A673 (cell line): Measurements from ENCODE around the gene VWA8.

ENCODE experiments used
- CTCF ChIP-seq: fragments of 300-800, 200-600 bp; sonication (generic); conservative IDR thresholded peaks from 2 replicates; pipeline ENCODE4 v1.5.1; 2017; ENCODE audit warnings: low read depth, mild to moderate bottlenecking, antibody characterized with exemption, low read length, moderate library complexity, mixed read lengths
- EZH2 ChIP-seq: fragments of 200-600 bp; sonication (generic); IDR thresholded peaks from 2 replicates; pipeline ENCODE4 v1.6.1; 2017; ENCODE audit warnings: borderline replicate concordance, low read depth, mild to moderate bottlenecking, mixed read lengths, antibody characterized with exemption, low read length; ENCODE audit not compliant: poor library complexity, severe bottlenecking

DNA sequence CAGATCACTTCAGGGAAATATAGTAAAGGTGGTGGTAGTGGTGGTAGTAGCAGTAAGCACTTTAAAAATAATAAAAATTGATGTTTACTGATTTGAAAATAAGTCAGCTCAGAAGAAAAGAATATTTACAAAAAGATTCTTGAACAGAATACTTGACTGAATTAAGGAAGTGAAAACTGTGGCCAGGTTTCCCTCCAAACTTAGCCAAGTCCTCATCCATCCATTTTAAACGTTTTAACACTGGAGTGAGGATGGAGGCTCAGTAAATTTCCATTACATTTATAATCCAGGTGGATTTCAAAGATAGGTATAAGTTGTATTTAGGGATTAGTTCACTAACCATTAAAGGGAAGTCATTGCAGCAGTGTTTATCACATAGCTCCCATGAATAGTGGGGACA, 282.1 kb downstream of the VWA8 start:
- TF ChIP-seq EZH2 (no peak), CTCF (no peak)
